Epidermal melanocyte (primary cell): ENCODE results near the gene HELZ.
"Not testable (repeated sequence)": the region's sequence is repeated elsewhere in the genome, so short reads cannot be mapped to it uniquely, and the experiment has no call there.

ENCODE experiments used
- DNase-seq: peaks from one replicate; pipeline ENCODE4 v3.0.0; 2011; ENCODE audit warnings: low spot score; ENCODE audit not compliant: insufficient read length

Gene HELZ

DNA sequence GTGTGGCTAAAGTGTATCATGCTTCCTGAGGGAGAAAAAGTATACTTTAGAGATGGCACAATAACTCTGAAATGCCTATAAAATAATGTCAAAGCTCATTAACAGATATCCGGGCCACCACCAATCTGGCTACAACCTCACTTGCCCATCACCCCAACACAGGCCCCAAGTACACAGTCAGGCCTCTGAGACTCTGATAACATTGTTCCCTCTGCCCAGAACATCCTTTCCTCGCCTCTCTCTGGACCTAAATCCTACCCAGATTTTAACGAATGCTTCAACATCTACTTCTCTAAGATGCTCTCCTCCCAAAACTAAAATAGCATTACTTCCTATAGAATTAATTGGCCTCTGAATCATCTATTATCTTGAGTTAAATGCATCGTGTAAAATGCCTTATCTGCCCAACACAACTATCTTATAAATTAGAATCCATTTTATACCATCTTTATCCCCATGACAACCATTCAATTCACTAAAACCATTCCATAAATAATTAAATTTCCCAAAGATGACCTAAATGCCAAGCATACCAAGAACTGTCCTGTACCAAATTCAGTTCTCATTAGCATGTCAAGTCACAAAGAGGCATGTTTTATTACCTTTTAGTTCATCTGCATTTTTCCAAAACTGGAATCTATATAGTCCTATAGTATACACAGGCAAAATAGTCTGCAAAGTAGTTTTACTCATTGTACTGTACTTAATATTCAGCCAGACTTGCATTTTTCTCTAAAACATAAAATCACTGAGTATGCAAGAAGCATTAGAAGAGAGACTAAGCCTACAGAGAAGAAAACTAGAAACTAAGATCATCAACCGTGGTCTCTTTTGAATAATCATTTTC lies 15.7 kb downstream of the HELZ start:
- no peak for DNase-seq

DNA sequence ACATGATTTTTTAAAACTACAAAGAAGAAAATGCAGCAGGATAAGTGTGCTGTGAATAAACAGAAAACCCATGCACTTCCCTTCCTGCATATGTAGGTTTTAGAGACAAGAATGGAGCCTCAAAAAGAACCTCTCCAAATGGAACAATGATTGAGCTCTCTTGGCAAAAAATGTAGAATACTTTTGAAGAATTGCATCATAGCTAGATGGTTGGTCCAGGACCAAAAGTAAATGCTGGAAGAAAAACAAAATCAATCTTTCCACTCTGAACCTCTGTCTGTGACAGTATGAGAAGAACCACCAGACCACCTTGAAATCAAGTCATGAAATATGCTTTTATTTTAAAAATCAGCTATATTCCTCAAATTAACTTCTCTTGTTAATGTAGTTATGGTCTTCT lies 17.5 kb downstream of the HELZ start:
- DNase-seq: no peak

GRCh38 chr17:67225316-67225715 lies 19.7 kb downstream of the HELZ start:
- no peak for DNase-seq

DNA sequence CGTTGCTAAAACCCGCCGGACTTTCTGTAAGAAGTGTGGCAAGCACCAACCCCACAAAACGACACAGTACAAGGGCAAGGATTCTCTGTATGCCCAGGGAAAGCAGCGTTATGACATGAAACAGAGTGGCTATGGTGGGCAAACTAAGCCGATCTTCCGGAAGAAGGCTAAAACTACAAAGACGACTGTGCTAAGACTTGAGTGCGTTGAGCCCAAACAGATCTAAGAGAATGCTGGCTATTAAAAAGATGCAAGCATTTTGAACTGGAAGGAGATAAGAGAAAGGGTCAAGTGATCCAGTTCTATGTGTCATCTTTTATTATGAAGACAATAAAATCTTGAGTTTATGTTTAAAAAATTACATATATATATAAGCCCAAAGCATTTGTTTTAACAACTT lies 20.3 kb downstream of the HELZ start:
- no peak for DNase-seq

- DNase-seq: no peak
Observed at GRCh38 chr17:67223924-67224323, 21.1 kb downstream of the HELZ start.

DNA sequence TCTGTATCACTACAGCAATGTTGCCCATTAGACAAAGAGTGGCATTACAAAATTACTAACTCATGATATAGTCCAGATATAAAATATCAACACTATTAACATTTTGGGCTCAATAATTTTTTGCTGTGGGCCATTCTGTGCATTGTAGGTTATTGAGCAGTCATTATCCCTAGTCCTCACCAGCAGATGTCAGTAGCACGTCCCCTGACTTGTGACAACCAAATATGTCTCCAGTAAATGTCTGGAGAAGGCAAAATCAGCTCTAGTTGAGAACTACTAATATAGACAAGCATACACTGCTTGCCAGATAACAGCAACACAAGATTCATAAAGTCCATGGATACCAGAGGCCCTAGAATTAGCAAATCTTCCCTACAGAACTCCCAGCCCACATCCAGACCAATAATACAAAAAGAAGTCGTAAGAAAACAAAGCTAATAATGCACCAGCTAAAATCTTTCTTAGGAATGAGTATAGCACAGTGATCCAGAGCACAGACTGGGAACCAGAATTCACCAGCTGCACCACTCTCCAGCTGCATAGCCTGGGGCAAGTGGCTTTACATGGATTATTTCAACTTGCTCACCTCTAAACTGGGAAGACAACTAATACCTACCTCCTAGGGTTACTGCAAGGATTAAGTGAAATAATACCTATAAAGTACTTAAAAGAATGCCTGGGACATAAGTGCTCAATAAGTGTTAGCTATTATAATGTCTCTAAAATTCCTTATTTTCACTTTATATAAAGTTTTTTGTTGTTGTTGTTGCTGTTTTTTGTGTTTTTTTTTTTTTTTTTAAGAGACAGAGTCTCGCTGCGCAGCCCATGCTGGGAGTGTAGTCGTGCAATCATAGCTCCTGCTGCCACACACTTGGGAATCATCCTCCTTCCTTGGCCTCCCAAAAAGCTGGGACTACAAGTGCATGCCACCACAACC lies 23.7 kb downstream of the HELZ start:
- DNase-seq: no peak

GRCh38 chr17:67218385-67218950 lies 26.5 kb downstream of the HELZ start:
- DNase-seq: no peak

DNA sequence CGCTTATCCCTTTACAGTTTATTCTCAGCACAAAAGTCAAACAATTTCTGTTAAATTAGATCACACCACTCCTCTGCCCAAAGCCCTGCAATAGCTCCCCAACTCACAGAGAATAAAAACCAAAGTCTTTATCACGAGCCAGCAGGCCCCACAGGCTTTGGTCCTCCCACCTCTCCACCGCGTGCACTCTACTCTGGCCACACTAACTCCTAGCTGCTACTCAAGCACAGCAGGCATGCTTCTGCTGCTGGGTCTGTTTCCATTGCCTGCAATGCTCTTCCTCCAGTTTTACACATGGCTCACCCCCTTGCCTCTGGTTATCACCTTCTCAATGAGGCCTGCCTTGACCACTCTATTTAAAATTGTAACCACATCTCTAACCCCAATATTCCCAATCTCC lies 27.6 kb downstream of the HELZ start:
- DNase-seq: no peak

- no peak for DNase-seq
Observed at GRCh38 chr17:67216578-67217320, 28.2 kb downstream of the HELZ start.

DNA sequence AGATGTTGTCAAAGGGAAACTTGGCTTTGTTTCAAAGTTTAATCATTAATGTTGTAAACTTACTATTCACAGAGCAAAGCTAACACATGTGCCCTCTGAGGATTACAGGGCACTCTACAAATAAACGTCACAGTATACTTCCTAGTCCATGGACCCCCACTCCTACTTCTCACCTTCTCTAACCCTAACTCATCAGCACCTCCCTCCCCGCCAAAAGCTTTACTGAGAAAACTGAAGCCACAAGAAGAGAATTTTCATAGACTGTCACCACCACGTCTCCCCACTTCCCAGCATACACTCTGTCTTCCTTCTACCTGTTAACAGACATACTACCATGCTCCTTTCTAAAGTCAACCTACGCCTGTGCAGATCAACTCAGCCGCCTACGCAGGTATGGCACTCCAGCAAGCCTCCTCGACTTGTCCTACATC lies 29.0 kb downstream of the HELZ start:
- no peak for DNase-seq

- DNase-seq: no peak
Observed at GRCh38 chr17:67212714-67213417, 32.1 kb downstream of the HELZ start.

DNA sequence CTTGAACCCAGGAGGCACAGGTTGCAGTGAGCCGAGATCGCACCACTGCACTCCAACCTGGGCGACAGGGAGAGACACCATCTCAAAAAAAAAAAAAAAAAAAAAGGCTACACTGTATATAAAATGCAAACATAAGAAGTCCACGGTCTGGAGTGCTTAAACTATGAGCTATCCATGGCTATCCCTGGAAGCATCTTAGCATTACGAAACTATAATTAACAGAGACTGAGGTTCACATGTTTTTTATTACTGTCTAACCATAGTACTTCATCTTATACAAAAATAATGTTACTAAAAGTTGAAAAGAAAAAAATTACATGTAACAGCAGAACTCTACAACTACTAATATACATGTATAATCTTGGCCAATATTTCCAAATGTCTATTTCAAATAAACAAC lies 32.8 kb downstream of the HELZ start:
- DNase-seq: no peak

DNA sequence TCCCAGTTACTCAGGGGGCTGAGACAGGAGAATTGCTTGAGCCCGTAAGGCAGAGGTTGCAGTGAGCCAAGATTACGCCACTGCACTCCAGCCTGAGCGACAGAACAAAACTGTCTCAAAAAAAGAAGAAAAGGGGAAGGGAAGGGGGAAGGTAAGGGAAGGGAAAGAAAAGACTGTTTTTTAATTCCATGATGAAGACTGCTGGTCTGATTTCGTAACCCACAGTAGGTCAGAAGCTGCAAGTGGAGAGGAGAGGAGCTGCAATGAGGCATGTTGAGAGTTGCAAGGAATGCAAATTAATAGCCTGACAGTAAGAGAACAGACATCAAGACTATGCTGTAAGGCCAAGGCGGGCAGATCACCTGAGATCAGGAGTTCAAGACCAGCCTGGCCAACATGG lies 33.3 kb downstream of the HELZ start:
- DNase-seq: no peak

DNA sequence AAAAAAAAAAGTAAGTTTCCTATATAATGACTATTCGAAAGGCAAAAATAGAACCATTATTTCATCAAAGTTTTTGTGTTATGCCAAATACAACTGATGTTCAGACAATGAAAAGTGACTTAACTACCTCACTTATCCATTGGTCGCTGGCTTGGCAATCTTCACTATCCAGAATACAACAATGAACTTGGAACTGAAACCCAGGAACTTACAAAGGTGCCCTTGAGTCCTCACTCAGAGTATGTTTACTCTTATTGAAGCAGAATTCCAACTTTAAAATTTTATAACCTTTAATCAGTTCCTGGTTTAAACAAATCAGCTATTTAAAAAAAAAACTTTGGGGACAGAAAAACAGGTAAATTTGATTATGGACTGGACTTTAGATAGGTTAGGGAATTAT lies 34.1 kb downstream of the HELZ start:
- no peak for DNase-seq

DNA sequence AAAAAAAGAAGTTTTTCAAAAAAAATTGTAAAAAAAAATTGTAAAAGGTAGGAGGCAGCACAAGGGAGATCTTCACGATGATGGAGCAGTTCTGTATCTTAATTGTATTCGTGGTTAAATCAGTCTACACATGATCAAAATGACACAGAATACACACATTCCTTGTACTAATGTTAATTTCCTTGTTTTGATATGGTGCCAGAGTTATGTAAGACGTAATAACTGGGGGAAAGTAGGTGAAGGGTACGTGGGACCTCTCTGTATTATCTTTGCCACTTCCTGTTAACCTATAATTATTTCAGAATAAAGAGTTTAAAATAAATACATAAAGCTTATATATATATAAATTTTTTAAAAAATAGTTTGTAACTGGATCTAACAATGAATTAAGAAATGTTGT lies 36.8 kb downstream of the HELZ start:
- DNase-seq: no peak

DNA sequence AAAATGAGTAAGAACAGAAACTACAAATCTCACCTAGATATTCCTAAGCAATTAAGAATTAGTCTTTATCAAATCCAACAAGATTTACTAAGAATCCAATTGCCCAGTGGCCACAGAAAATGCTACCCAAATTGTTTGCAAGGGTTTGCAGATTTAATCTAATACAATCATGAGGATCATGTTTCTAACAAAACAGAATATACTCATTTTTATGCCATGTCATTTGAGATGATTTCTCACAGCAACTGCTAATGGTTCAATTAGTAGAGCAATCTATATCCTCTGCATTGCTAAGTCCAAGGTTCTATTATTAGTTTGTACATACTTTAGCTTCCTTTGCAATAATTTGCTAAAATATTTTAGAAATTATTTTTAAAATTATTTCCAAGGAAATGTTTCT lies 41.2 kb downstream of the HELZ start:
- DNase-seq: no peak

DNA sequence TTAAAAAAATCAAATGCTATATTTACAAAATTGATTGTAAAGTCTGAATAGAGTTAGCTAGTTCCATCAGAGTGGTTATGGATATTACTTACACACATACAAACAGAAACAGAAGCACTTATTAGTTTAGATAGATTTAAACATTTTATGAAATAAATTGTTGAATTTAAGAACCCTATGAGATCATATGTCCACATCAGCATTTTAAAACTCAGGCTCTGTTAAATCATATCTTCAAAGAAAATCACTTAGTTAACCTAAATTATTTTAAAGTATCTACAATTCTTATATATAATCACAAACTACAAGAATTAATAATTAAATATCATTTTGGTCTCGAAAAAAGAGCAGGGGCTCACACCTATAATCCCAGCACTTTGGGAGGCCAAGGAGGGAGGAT lies 42.5 kb downstream of the HELZ start:
- no peak for DNase-seq

- DNase-seq: no peak
Observed at GRCh38 chr17:67200727-67201301, 44.2 kb downstream of the HELZ start.

- DNase-seq: no peak
Observed at GRCh38 chr17:67198131-67198530, 46.9 kb downstream of the HELZ start.

DNA sequence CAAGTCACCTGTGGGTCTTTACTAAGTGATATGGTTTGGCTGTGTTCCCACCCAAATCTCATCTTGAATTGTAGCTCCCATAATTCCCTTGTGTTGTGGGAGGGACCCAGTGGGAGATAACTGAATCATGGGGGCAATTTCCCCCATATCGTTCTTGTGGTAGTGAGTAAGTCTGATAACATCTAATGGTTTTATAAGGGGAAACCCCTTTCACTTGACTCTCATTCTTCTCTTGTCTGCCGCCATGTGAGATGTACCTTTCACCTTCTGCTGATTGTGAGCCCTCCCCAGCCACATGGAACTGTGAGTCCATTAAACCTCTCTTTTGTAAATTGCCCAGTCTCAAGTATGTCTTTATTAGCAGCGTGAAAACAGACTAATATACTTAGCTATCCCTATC lies 48.0 kb downstream of the HELZ start:
- DNase-seq: not testable (repeated sequence)
